ENCODE data around the gene OXLD1.

OXLD1 gene

DNA sequence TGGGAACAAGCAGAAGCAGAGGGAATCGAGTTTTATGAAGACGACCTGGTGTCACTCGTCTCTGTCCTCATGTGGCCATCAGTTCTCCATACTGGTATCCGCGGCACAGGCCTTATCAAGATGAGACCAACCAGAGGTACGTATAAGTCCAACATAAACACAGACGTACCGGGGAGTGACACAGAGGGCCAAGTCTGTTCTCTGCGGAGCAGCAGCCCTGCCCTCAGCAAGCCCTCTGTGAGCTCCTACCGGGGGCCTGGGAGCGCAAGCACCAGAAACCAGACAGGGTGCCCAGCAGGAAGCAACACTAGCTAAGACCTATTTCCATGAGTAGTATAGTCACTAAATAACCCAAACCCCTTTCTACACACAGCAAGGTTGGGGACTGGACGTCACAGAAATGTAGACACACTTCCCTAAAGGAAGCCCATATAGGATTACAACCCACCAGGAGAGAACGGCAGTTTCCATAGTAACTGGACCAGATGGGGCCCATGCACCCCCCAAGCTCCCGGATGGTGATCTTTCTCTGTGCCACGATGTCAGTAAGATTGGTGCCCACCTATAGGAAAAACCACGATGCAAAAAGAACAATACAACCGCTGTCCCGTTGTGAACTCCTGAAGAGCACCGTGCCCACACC is 16.3 kb upstream of the OXLD1 start:
- DNase-seq, result no peak

DNA sequence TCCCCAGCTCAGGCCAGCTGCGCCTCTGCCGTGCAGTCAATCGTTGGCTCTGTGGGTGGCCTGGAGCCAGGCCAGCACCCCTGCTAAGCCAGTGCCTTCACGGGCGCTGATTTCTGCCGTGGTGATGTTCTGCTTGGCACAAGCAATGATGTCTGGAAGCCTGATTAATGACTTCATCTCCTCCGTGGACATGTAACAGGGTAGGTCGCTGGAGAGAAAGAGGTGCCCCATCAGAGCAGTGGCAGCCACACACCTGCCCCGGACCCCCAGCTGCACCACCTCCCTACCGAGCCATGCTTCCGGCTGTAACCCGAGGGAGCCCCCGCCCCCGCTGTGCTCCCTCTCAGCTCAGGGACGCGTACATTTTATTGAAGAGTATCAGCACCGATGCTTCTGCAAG is 15.3 kb upstream of the OXLD1 start:
- DNase-seq, result no peak

DNA sequence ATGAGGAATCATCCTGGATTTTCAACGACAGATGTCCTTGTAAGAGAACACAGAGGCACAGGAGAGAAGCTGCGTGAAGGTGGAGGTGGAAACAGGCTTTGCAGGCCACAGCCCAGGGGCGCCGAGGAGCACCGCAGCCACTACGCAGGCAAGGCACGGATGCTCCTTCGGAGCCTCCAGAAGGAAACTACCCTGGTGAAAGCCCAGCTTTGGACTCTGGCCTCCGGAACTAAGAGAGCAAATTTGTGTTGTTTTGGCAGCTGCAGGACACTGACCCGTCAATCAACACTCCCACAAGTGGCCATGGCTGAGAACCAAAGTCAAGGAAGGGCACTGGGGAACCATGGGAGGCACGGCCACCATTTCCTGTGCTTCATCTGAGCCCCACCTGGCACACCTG is 13.7 kb upstream of the OXLD1 start:
- DNase-seq, result no peak

DNA sequence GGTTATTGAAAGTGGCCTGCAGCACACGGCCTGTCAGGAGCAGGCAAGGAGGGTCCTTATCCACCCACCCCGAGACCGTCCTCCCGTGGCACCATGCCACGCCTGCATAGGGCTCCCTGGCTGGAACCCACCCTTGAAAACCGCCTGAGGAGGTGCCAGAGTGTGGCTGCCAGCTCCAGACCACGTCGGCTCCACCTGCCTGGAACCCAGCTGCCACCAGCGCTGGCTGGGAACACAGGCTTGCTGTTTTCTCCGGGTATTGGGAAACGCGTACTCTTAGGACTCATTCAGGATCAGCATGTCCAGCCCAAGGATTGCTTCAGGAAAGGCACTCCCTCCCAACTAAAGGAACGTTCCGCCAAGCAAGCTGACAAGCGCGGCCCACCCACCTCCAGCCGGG is 10.5 kb upstream of the OXLD1 start:
- DNase-seq, result no peak

DNA sequence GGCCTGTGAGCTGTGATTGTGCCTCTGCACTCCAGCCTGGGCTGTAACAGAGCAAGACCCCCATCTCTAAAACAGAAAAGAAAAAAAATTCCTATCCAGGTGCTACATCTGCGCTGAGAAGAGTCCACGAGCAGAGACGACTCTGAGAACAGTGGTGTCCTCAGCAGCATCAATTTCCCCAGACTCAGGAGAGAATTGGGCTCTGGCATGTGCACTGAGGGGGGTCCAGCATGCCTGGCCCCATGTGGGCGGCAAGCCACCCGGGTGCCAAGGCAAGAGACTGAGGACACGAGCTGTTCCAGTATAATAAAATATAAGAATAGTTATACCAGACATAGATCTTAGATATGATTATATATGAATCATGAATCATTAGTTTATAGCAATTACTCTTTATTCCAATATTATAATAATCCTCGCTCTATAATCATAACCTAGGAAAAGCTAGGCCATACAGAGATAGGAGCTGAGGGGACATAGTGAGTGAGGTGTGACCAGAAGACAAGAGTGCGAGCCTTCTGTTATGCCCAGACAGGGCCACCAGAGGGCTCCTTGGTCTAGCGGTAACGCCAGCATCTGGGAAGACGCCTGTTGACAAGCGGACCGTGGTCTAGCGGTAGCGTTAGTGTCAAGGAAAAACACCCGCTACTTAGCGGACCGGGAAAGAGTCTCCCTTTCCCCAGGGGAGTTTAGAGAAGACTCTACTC is 9.3 kb upstream of the OXLD1 start:
- peak; percentile 51 for DNase-seq

DNA sequence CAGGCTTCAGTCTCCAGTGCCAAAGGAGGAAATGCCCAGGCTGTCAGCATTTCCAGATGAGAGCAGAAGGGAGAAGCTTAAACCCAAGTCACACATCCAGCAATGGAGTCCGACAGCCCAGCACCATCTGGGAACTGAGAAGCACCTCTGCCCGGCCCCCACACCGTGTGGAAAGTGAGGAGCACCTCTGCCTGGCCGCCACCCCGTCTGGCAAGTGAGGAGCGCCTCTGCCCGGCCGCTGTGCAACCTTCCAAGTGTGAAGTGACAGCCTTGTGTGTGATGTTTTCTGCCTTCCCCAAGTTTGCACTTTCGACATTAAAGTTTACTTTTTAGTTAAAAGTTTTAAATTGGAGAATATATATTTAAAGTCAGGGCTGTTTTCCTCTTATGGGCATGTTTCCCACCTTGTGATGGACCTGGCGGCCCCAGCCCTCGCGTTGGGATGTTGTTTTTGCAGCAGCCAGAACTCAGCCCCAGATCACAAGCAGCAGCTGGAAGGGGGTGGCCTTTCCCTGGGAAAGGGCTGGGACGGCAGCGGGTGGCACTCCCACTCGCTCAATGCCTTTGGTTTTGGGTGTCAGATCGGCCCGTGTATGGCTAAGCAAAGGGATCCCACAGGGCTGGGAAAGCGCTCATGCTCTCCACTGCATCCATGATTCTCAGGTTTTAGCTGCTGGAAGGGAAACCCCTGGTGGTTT is 7.3 kb upstream of the OXLD1 start:
- no peak for DNase-seq

DNA sequence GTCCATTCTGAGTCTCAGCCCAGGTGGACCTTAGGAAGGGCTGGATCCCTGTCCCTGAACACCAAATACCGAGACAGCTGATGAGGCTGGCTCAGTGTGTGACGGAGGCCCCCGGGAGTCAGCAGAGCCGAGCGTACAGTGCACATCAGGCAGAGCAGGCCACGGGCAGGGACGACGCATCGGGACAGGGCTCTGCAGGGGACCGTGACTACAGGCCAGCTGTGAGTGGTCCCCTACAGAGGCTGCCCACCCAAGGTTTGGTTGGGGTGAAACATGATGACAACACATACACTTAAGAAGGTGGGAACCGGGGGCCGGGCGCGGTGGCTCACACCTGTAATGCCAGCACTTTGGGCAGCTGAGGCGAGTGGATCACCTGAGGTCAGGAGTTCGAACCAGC is 6.5 kb upstream of the OXLD1 start:
- no peak for DNase-seq

DNA sequence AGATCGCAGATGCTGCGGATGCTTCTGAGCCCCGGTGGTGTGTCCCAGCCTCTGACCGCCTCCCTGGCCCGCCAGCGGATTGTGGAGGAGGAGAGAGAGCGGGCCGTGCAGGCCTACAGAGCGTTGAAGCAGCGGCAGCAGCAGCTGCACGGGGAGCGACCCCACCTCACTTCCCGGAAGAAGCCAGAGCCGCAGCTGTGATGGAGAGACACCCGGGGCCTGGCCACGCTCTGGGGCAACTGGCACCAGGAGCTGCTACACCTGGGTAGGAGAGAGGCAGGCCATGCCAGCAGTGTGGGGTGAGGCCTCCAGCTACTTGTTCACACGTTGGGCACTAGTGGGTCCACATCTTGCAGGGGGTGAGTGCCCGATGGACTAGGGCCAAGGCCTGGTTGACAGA is 6.1 kb upstream of the OXLD1 start:
- DNase-seq, result no peak

DNA sequence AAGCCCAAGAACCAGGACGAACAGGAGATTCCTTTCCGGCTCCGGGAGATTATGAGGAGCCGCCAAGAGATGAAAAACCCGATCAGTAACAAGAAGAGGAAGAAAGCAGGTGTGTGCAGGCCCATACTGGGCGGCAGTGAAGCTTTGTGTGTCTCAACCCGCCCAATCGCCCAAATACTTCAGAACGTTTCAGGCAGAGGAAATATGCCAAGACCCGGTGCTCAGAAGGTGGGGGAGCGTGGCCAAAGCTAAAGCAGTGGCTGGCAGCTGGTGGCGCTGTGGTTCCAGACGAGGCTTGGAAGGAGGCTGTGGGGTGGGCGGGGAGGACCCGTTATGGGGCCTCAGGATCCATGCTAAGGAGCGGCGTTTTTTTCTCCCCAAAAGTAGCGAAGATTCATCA is 1.3 kb upstream of the OXLD1 start:
- peak; percentile 35 for DNase-seq

DNA sequence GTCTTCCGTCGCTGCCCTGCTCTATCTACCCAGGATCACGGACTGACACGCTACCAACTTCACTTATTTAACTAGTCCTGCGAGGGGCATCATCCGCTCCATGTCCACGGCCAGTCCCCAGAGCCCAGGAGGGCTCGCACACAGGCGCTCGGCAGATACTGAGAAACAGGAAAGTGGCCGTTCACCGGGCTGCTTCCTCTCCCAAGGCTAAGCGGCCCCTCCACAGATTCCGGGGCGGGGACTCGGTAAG is 388 bp downstream of the OXLD1 start:
- DNase-seq, result no peak

DNA sequence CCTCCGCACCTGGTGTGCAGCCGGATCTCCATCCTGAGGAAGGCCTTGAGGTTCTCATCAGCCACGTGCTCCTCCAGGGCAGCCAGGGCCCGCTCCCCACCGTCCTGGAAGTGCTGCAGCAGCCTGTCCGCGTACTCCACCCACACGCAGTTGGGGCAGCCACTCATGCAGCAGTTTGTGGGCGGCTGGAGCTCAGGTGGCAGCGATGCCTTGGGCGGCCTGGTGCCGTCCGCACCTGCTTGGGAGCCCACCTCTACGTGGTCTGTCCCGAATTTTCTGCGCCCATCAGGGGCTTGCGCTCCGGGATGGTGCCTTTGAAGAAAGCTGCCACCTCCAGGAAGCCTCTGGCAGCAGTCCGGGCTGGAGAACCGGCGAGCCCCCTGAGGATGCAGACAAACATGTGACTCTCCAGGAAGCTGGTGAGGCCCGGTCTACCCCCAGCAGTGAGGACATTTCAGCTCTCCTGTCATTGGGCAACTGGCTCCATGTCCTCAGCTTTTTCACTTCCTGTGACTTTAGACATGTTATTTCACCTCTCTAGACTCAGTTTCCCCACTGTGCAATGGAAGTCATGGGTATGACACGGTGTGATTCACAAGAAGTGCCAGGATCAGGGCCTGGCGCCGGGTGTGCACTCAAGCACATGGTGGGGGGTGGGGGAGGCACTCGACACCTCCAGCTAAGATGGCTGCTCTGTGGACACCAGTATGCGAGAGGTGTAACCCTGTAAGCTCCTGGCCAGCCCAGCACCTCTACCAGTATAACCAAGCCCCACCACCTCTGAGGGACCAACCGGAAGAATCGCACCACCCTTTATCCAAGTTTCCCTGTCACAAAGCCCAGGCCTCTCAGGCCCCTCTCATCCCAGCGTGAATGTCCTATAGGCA is 957 bp downstream of the OXLD1 start:
- DNase-seq, result peak; percentile 76

DNA sequence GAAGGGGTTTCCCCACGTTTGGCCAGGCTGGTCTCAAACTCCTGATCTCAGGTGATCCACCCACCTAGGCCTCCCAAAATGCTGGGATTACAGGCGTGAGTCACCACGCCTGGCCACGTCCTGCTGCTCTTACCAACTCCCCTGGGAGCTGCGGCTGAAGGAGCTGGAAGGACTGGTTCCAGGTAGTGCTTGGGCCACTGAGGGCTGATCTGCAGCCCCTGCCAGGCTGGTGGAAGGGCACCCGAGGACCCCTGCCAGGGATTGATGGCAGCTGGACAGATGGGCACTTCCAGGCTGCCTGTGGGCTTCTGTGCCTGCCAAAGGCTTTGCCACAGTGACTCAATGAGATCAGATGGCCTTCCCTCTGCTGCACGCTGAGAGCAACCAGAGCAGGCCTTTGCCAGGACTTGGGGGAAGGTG is 2.3 kb downstream of the OXLD1 start:
- DNase-seq, result peak; percentile 31

DNA sequence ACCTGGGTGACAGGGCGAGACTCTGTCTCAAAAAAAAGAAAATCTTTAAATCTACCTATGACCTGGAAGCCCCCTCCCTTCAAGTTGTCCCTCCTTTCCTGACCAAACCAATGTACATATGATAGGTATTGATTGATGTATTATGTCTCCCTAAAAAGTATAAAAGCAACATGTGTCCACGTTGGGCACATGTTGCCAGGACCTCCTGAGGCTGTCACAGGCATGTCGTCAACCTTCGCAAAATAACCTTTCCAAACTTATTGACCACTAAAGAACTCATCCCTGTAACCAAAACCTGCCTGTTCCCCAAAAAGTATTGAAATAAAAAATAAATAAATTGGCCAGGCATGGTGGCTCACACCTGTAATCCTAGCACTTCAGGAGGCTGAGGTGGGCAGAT is 4.4 kb downstream of the OXLD1 start:
- no peak for DNase-seq

DNA sequence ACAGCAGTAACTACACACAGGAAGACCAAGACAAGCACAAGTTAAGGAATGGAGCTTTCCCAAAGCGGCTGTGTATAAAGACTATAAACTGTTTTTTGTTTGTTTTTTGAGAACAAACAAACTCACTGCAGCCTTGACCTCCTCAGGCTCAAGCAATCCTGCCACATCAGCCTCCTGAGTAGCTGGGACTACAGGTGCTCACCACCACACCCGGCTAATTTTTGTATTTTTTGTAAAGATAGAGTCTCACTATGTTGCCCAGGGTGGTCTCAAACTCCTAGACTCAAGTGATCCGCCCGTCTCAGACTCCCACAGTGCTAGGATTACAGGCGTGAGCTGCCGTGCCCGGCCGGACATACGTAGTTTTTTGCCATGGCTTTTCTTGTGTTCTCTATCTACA is 6.0 kb downstream of the OXLD1 start:
- DNase-seq, result no peak

DNA sequence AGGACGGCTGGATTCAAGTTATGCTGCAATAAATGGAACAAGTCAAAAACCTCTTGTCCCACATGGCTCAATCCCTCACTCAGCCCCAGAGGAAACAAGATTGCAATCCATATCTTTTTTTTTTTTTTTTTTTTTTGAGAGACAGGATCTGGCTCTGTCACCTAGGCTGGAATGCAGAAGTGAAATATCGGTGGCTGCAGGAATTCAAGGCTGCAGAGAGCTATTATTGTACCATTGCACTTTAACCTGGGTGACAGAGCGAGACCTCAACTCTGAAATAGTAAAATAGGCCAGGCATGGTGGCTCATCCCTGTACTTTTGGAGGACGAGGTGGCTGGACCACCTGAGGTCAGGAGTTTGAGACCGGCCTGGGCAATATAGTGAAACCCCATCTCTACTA is 7.4 kb downstream of the OXLD1 start:
- no peak for DNase-seq

DNA sequence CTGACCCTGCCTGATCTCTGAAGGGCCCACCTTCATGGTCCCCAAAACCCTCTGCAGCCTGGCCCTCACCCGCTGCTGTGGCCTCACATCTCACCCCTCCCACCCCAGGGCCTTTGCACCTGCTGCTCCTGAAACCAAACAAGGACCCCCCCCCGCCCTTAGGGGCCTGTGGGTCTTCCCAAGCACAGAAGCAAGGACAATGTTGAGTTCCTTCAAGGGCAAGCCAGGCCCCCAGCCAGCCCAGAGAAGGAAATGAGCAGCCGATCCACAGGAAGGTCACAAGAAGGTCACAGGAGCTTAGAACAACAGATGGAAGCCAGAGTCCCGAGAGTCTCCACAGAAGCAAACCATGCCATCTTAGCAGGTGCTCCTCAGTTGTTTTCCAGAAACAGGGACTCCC is 9.6 kb downstream of the OXLD1 start:
- DNase-seq, result no peak

DNA sequence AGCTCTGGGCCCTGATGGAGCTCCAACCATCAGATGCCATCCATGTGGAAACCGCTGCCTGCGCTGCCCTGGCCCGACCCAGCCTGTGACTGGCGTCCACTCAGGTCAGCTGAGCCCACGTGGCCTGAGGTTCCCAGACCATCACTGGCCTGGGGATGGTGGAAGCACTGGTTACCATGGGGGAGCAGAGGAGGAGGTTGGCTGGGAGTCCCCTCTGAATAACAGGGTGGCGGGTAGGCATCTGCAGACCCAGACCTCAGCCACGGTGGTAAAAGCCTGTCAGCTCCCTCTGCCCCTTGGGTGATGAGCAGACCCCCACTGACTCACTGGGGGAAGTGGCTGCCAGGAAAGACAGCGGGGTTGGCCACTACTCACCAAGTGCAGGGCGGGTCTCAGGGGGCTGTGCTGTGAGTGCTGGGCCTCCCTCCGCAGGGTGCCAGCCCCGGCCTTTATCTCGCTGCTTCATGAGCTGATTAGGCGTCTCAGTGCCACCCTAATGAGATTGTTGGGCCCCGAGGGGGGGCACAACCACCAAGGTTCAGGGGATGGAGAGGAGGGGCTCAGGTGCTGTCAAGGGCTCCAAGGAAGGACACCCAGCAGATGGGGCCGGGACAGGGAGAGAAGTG is 10.2 kb downstream of the OXLD1 start, which contains the start of gene PDE6G:
TSS of gene PDE6G (minus strand) at position 425 of the 626 bp plus-strand sequence. CDS start 3,237 bp downstream, outside the sequence.
- no peak for DNase-seq

DNA sequence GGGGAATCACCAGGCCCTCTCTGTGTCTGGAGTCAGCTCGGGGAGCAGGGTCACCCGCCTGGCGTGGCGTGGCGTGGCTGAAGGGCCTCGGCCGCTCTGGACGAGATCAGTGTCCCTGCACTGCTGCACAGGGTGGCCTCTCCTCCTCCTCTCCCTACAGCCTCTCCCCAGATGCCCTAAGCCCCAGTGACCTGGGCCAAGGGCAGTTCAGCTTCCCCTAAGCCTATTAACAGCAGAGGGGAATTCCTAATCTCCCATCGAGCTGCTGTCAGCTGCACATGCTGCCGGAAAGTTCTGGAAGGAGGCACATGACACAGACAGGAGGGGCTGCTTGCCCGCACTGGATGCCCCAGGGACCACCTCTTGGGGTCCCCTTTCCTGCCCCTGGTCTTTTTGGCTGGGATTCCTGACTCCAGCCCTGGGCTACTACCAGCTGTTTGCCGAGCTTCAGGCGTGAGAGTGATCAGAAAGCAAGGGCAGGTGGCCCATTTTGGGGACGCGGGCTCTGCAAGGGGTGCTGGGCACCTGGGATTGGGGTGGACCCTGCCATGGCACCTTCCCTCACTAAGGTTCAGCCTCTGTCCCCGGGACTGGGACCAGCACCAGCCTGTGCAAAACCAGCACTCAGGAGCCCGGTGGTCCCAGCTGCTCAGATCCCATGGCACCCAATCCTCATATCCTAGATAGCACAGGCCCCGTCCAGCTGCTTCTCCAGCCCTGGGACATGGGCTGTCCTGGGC is 10.9 kb downstream of the OXLD1 start:
- DNase-seq, result no peak

DNA sequence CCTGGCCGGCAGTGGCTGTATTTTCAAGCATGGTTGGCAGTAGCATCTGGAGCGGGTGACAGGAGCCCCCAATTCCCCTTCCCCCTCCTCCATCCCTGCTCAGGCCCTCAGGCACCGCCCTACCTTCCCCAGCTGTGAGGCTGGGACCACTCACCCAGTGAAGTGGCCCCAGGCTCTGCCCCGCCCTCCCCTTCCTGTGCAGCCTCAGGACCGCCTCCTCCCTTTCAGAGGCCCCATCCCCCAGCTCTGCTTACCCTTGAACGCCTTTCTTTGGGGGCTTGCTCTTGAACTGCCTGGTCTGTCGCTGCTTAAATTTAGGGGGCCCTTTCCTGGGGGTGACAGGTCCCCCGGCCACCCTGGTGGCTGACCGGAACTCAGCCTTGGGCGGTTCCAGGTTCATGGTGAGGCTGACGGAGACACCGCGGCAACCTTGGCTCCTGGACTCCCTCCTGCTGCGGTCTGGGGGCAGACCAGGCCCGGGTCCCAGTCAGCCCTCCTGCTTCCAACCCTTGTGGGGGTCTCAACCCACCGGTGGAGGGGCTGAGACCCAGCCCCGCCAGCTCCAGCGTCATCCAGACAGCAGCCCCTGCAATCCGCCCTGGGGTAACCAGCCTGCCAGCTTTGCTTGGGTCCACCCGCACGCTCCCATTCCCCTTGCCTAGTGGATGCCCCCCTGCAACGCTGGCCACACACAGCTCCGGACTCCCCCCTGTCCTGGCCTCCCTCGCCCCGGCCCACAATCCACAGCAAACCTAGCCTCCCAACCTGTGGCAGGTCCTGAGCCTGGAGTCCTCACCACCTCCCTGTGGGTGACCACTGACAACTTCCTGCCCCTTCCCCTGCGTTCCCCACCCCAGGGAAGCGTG is 13.3 kb downstream of the OXLD1 start:
- DNase-seq, result peak; percentile 11

DNA sequence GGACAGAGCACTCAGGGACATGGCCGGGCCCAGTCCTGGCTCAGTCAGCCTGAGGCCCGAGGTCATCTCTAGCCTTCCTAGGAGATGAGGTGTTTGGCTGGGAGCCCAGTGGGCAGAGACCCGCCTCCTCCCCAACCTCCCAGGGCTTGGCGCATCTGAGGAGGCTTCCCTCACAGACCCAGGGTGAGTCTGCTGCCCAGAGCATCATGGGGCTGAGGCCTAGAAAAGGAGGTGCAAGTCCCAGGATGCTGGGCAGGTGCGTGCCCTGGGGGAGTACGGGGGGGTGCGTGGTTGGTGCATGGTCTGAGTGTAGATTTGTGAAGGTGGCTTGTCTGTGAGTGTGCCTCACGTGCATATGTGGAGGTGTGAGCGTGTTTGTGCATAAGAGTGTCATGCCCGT is 14.7 kb downstream of the OXLD1 start:
- DNase-seq, result no peak

DNA sequence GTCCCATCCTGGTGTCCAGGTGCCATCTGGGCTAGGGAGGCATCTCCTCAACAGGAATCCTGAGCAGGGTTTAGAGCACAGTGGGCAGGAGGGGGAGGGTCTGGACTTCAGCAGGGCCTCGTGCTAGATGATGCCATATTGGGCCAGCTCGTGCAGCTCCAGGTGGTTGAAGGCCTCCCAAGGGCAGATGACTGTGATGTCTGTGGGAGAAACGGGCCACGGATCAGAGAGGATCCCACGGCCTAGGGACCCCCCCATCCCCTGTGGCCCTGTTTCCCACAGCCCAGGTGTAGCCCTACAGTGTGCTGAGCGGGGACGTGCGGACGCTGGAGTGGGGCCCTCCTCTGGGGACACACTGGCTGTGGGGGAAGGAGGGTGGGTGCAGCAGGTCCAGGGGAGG is 15.5 kb downstream of the OXLD1 start:
- DNase-seq, result no peak

Measured in activated CD4-positive, alpha-beta T cell treated with anti-CD3 and anti-CD28 coated beads, Interleukin-2, Interleukin-6, amounts not matched to agents 100 ng/mL and 50 ng/mL, durations not matched to agents 16 hours and 8 hours (primary cell).